Measurements from ENCODE around the gene NDUFS3. TPM values are rescaled to one million over a fixed set of nuclear protein-coding genes. Genes with fewer than 3 reads are reported as not detected.

NDUFS3 gene
- total and polyA plus RNA-seq, 10 of the 15 experiments (the other 5 are each of a cell fraction or from before 2014, with no cell fraction given): 22.3 to 217 (median 125) TPM

DNA sequence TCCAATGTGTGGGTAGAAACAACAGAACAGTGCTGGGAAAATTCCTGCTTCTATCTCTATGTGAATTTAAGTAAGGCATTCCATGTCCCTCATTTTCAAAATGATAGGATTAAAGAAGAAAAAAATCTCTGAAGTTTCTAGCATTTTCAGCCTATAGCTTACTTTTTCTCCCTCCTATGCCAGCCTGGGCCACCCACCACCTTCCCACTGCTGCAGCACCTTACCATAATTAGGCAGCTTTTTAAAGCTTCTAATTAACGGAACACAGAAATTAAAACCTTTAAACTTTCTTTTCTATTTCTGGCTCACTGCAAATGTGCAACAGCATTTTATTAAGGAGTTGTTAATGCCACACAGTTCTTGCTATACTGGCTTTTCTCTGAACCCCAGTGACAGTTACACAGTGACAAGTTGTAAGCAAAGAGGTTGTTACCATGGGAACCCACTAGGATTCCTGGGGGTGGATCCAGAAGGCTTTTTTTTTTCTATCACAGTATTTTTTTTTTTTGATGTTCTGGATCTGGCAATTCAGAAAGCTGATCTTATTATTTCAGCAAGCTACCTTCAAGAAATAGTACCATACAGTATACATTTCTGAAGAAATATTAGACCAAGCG lies 46.2 kb upstream of the NDUFS3 start:
- WGBS (ENCODE audit: insufficient coverage, insufficient replicate concordance, low lambda C conversion rate, missing lambda C conversion rate): 96% methylated on average over 2 of the region's 2 CpGs
- H3K36me3 ChIP-seq (ENCODE audit: control insufficient read depth in 2 of 2, insufficient read depth in 2 of 2, low read length in 1 of 2): peaks cover 0 to 10% of the 10 kb centered on the region in 2 experiments; a peak in 3 of 4 replicates
- TF ChIP-seq, protein P1, sequence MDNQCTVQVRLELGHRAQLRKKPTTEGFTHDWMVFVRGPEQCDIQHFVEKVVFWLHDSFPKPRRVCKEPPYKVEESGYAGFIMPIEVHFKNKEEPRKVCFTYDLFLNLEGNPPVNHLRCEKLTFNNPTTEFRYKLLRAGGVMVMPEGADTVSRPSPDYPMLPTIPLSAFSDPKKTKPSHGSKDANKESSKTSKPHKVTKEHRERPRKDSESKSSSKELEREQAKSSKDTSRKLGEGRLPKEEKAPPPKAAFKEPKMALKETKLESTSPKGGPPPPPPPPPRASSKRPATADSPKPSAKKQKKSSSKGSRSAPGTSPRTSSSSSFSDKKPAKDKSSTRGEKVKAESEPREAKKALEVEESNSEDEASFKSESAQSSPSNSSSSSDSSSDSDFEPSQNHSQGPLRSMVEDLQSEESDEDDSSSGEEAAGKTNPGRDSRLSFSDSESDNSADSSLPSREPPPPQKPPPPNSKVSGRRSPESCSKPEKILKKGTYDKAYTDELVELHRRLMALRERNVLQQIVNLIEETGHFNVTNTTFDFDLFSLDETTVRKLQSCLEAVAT (IDR thresholded peaks at IDR 0.05): no peak
- TF ChIP-seq RAD51 (IDR thresholded peaks at IDR 0.05): no peak
- no peak for TF ChIP-seq RCOR1 (conservative IDR thresholded peaks at IDR 0.05; ENCODE audit: low read depth, low read length)
- TF ChIP-seq PML (IDR thresholded peaks at IDR 0.05; ENCODE audit: low read length): no peak
- TF ChIP-seq, protein P2, sequence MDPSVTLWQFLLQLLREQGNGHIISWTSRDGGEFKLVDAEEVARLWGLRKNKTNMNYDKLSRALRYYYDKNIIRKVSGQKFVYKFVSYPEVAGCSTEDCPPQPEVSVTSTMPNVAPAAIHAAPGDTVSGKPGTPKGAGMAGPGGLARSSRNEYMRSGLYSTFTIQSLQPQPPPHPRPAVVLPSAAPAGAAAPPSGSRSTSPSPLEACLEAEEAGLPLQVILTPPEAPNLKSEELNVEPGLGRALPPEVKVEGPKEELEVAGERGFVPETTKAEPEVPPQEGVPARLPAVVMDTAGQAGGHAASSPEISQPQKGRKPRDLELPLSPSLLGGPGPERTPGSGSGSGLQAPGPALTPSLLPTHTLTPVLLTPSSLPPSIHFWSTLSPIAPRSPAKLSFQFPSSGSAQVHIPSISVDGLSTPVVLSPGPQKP (IDR thresholded peaks at IDR 0.05; ENCODE audit: low read depth, low read length): no peak
- TF ChIP-seq NRF1 (conservative IDR thresholded peaks at IDR 0.05; ENCODE audit: low read depth, low read length): no peak
- TF ChIP-seq PAX5 (IDR thresholded peaks at IDR 0.05; ENCODE audit: borderline replicate concordance, low read depth, low read length): no peak
- no peak for TF ChIP-seq ESRRA (IDR thresholded peaks at IDR 0.05; ENCODE audit: low read length)
- TF ChIP-seq, protein P3, sequence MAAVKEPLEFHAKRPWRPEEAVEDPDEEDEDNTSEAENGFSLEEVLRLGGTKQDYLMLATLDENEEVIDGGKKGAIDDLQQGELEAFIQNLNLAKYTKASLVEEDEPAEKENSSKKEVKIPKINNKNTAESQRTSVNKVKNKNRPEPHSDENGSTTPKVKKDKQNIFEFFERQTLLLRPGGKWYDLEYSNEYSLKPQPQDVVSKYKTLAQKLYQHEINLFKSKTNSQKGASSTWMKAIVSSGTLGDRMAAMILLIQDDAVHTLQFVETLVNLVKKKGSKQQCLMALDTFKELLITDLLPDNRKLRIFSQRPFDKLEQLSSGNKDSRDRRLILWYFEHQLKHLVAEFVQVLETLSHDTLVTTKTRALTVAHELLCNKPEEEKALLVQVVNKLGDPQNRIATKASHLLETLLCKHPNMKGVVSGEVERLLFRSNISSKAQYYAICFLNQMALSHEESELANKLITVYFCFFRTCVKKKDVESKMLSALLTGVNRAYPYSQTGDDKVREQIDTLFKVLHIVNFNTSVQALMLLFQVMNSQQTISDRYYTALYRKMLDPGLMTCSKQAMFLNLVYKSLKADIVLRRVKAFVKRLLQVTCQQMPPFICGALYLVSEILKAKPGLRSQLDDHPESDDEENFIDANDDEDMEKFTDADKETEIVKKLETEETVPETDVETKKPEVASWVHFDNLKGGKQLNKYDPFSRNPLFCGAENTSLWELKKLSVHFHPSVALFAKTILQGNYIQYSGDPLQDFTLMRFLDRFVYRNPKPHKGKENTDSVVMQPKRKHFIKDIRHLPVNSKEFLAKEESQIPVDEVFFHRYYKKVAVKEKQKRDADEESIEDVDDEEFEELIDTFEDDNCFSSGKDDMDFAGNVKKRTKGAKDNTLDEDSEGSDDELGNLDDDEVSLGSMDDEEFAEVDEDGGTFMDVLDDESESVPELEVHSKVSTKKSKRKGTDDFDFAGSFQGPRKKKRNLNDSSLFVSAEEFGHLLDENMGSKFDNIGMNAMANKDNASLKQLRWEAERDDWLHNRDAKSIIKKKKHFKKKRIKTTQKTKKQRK (IDR thresholded peaks at IDR 0.05; ENCODE audit: low read depth, low read length): no peak
- TF ChIP-seq, protein P4, sequence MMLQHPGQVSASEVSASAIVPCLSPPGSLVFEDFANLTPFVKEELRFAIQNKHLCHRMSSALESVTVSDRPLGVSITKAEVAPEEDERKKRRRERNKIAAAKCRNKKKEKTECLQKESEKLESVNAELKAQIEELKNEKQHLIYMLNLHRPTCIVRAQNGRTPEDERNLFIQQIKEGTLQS (IDR thresholded peaks at IDR 0.05; ENCODE audit: borderline replicate concordance, extremely low read depth, low read depth, low read length): no peak
- TF ChIP-seq NR2F1 (conservative IDR thresholded peaks at IDR 0.05): no peak
- TF ChIP-seq, protein P5, sequence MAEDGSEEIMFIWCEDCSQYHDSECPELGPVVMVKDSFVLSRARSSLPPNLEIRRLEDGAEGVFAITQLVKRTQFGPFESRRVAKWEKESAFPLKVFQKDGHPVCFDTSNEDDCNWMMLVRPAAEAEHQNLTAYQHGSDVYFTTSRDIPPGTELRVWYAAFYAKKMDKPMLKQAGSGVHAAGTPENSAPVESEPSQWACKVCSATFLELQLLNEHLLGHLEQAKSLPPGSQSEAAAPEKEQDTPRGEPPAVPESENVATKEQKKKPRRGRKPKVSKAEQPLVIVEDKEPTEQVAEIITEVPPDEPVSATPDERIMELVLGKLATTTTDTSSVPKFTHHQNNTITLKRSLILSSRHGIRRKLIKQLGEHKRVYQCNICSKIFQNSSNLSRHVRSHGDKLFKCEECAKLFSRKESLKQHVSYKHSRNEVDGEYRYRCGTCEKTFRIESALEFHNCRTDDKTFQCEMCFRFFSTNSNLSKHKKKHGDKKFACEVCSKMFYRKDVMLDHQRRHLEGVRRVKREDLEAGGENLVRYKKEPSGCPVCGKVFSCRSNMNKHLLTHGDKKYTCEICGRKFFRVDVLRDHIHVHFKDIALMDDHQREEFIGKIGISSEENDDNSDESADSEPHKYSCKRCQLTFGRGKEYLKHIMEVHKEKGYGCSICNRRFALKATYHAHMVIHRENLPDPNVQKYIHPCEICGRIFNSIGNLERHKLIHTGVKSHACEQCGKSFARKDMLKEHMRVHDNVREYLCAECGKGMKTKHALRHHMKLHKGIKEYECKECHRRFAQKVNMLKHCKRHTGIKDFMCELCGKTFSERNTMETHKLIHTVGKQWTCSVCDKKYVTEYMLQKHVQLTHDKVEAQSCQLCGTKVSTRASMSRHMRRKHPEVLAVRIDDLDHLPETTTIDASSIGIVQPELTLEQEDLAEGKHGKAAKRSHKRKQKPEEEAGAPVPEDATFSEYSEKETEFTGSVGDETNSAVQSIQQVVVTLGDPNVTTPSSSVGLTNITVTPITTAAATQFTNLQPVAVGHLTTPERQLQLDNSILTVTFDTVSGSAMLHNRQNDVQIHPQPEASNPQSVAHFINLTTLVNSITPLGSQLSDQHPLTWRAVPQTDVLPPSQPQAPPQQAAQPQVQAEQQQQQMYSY (CRISPR knock-in tag; IDR thresholded peaks at IDR 0.05): no peak

More for the DNA sequence above, 46.2 kb upstream of the NDUFS3 start:
- RAD21 ChIA-PET (ENCODE audit: unreplicated experiment): no interaction called here
- ATAC-seq (no peak), DNase-seq (ENCODE audit: low read depth, low spot score) (no peak), FAIRE-seq (no peak)
- H3K27ac ChIP-seq (ENCODE audit: control insufficient read depth, insufficient read depth): no peak overlapping the region
- no peak overlapping the region for H2AFZ ChIP-seq (ENCODE audit: control insufficient read depth, low read depth, low read length)
- peaks cover 82% of the 10 kb centered on the region for H3K79me2 ChIP-seq (ENCODE audit: control insufficient read depth, insufficient read depth, low read length)
- H3K4me1 ChIP-seq (ENCODE audit: control insufficient read depth, insufficient read depth, low read length): no peaks in the 10 kb centered on the region; the same call in 1 of the 2 replicates
- no peaks in the 10 kb centered on the region for H4K20me1 ChIP-seq (ENCODE audit: control insufficient read depth, insufficient read depth)
- intact Hi-C loops (cut with micrococcal nuclease; ENCODE audit: unreplicated experiment): no loop called here
- no peaks in the 10 kb centered on the region for H3K27me3 ChIP-seq (replicated peaks in 1 of 2; ENCODE audit: control insufficient read depth in 2 of 2, insufficient read depth in 2 of 2, low read length in 1 of 2)
- SMC1A ChIA-PET (ENCODE audit: uncharacterized antibody, unreplicated experiment): interaction anchor here (0.6 to 6.1 kb wide), 5 partner anchors 8 to 339 kb away, joined by 3 to 42 read pairs (median 4); no protein-coding TSS in a partner anchor
- no TSS peak for BruUV-seq (replicated peaks)
- no peak overlapping the region for H3K9ac ChIP-seq (ENCODE audit: control insufficient read depth, insufficient read depth, low read length)
- POLR2A ChIA-PET: interaction anchor here (1.0 to 3.9 kb wide), 2 partner anchors 9 to 19 kb away, joined by 3 to 16 read pairs; partner anchors contain the start of gene CELF1
- no peak overlapping the region for H3K4me2 ChIP-seq (ENCODE audit: control insufficient read depth, insufficient read depth)
- CTCF ChIA-PET: interaction anchor here (1.4 to 2.0 kb wide), 2 partner anchors 15 to 18 kb away, joined by 3 to 4 read pairs; no protein-coding TSS in a partner anchor
- in situ Hi-C loops (cut with MboI): no loop called here
- no peak overlapping the region for H3K4me3 ChIP-seq
- H3K9me3 ChIP-seq (replicated peaks; ENCODE audit: control insufficient read depth, insufficient read depth, low read length): no peaks in the 10 kb centered on the region
